GM23338 (cell line): ENCODE results near the gene CACNA2D3.

Source experiments
- EZH2phosphoT487 ChIP-seq: fragments of 200-600 bp; sonication (generic); IDR thresholded peaks from one replicate; pipeline ENCODE4 v1.8.1; 2018; ENCODE audit warnings: antibody characterized with exemption; ENCODE audit not compliant: unreplicated experiment
- JUNB ChIP-seq: IDR thresholded peaks from one replicate; pipeline ENCODE4 v1.6.1; 2016; ENCODE audit warnings: antibody characterized with exemption; ENCODE audit not compliant: unreplicated experiment
- TF ChIP-seq, protein P1 (sequence below), 2 experiments: fragments of 200-600 bp in 1 of 2; sonication (generic) in 1 of 2; conservative IDR thresholded peaks; 2 replicates each; pipeline versions ENCODE4 v1.5.1 to v1.6.1; 2016 to 2017; ENCODE audit warnings: antibody characterized with exemption in 2 of 2, low read depth in 2 of 2, mild to moderate bottlenecking in 2 of 2, moderate library complexity in 1 of 2
- TF ChIP-seq, protein P2 (sequence below): IDR thresholded peaks from one replicate; pipeline ENCODE4 v1.6.1; 2018; ENCODE audit warnings: antibody characterized with exemption; ENCODE audit not compliant: unreplicated experiment

DNA sequence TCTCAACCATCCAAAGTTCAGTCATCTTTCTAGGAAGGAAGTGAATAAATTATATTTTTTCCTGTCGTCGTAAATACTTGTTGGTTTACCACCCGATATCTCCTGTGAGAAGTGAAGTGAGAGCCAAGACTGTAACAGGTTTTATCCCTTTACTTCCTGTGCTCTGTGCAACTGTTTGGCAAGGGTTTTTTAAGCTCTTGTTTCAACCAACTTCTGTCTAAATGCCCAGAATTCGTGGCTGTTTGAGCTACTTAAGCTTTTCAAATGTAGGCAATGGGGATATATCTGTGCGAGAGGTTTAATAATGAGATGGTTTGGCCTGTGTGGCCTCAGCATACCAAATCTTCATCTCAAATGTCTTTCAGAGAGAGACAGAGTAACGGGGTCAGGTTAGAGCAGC, 670.8 kb downstream of the CACNA2D3 start:
- TF ChIP-seq, protein P1, sequence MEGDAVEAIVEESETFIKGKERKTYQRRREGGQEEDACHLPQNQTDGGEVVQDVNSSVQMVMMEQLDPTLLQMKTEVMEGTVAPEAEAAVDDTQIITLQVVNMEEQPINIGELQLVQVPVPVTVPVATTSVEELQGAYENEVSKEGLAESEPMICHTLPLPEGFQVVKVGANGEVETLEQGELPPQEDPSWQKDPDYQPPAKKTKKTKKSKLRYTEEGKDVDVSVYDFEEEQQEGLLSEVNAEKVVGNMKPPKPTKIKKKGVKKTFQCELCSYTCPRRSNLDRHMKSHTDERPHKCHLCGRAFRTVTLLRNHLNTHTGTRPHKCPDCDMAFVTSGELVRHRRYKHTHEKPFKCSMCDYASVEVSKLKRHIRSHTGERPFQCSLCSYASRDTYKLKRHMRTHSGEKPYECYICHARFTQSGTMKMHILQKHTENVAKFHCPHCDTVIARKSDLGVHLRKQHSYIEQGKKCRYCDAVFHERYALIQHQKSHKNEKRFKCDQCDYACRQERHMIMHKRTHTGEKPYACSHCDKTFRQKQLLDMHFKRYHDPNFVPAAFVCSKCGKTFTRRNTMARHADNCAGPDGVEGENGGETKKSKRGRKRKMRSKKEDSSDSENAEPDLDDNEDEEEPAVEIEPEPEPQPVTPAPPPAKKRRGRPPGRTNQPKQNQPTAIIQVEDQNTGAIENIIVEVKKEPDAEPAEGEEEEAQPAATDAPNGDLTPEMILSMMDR (conservative IDR thresholded peaks at IDR 0.05; ENCODE audit: low read depth in 2 of 2) = no peak
- TF ChIP-seq, protein P2, sequence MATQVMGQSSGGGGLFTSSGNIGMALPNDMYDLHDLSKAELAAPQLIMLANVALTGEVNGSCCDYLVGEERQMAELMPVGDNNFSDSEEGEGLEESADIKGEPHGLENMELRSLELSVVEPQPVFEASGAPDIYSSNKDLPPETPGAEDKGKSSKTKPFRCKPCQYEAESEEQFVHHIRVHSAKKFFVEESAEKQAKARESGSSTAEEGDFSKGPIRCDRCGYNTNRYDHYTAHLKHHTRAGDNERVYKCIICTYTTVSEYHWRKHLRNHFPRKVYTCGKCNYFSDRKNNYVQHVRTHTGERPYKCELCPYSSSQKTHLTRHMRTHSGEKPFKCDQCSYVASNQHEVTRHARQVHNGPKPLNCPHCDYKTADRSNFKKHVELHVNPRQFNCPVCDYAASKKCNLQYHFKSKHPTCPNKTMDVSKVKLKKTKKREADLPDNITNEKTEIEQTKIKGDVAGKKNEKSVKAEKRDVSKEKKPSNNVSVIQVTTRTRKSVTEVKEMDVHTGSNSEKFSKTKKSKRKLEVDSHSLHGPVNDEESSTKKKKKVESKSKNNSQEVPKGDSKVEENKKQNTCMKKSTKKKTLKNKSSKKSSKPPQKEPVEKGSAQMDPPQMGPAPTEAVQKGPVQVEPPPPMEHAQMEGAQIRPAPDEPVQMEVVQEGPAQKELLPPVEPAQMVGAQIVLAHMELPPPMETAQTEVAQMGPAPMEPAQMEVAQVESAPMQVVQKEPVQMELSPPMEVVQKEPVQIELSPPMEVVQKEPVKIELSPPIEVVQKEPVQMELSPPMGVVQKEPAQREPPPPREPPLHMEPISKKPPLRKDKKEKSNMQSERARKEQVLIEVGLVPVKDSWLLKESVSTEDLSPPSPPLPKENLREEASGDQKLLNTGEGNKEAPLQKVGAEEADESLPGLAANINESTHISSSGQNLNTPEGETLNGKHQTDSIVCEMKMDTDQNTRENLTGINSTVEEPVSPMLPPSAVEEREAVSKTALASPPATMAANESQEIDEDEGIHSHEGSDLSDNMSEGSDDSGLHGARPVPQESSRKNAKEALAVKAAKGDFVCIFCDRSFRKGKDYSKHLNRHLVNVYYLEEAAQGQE = no peak
- TF ChIP-seq JUNB (no peak), EZH2phosphoT487 (no peak)
